Astrocyte of the cerebellum (primary cell): ENCODE data around the gene ZSCAN2.

Experiments
- DNase-seq: peaks from one replicate; pipeline ENCODE4 v3.0.0-alpha.2; 2011; ENCODE audit warnings: low read depth
- H3K4me3 ChIP-seq: 2 replicates; pipeline ENCODE4 v1.5.1; 2011; ENCODE audit warnings: mild to moderate bottlenecking, low read depth, low read length, moderate library complexity
- in situ Hi-C: cut with HindIII; loops from 2 replicates; pipeline ENCODE4 v1.10.0; 2017; ENCODE audit warnings: low sequenced_read_pairs
- TF ChIP-seq, protein P1 (sequence below): IDR thresholded peaks from 2 replicates; pipeline ENCODE4 v1.5.1; 2012; ENCODE audit warnings: low read length, low read depth, moderate library complexity, mild to moderate bottlenecking; ENCODE audit errors: missing control alignments

The ZSCAN2 gene

DNA sequence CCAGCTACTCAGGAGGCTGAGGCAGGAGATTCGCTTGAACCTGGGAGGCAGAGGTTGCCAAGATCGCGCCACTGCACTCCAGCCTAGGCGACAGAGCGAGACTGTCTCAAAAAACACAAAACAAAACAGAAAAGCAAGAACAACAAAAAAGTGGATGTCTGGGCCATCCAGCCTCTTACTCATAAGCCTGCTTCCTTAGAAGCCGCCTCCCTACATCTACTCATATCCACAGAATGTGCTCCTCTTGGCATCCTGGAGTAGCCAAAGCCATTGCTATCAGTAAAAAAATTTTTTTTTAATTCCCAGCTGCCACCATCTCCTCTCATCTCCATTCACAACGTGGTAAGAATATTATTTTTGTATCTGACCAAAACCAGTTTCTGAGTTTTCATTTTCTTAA, 10.8 kb downstream of the ZSCAN2 start:
- TF ChIP-seq, protein P1, sequence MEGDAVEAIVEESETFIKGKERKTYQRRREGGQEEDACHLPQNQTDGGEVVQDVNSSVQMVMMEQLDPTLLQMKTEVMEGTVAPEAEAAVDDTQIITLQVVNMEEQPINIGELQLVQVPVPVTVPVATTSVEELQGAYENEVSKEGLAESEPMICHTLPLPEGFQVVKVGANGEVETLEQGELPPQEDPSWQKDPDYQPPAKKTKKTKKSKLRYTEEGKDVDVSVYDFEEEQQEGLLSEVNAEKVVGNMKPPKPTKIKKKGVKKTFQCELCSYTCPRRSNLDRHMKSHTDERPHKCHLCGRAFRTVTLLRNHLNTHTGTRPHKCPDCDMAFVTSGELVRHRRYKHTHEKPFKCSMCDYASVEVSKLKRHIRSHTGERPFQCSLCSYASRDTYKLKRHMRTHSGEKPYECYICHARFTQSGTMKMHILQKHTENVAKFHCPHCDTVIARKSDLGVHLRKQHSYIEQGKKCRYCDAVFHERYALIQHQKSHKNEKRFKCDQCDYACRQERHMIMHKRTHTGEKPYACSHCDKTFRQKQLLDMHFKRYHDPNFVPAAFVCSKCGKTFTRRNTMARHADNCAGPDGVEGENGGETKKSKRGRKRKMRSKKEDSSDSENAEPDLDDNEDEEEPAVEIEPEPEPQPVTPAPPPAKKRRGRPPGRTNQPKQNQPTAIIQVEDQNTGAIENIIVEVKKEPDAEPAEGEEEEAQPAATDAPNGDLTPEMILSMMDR, result no peak

DNA sequence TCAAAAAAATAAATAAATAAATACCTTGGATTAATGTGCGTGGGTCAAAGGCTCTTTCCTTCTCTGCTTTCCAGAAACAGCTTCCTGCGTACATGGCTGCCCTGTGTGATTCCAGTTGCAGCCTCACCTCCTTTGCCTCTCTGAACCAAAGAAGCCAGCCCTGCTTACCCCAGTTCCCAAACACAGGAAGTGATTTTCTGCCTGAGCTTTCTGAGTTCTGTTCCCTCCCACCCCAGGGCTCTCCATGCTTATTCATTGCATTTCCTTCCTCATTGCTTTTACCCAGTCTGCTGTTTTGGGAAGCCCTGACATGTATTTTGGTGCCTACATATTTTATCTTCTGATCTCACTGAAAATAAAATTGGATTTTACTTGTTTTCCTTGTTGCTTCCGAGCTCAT, 15.4 kb downstream of the ZSCAN2 start:
- no peak for DNase-seq

More for the DNA sequence above, 10.8 kb downstream of the ZSCAN2 start:
- in situ Hi-C loops, result no loop called here
- no peak overlapping the region for H3K4me3 ChIP-seq
- no peak for DNase-seq

DNA sequence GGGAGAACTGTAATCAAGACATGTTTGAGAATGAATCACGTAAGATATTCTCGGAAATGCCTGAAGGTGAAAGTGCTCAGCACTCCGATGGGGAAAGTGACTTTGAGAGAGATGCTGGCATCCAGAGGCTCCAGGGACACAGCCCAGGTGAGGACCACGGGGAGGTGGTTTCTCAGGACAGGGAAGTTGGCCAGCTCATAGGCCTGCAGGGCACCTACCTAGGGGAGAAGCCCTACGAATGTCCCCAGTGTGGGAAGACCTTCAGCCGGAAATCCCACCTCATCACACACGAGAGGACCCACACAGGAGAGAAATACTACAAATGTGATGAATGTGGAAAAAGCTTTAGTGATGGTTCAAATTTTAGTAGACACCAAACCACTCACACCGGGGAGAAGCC, 19.8 kb downstream of the ZSCAN2 start:
- no peak for DNase-seq
- no peak overlapping the region for H3K4me3 ChIP-seq
- in situ Hi-C loops, result no loop called here
- TF ChIP-seq, protein P1, result no peak

More for the DNA sequence above, 15.4 kb downstream of the ZSCAN2 start:
- TF ChIP-seq, protein P1, result no peak
- in situ Hi-C loops, result no loop called here
- no peak overlapping the region for H3K4me3 ChIP-seq

DNA sequence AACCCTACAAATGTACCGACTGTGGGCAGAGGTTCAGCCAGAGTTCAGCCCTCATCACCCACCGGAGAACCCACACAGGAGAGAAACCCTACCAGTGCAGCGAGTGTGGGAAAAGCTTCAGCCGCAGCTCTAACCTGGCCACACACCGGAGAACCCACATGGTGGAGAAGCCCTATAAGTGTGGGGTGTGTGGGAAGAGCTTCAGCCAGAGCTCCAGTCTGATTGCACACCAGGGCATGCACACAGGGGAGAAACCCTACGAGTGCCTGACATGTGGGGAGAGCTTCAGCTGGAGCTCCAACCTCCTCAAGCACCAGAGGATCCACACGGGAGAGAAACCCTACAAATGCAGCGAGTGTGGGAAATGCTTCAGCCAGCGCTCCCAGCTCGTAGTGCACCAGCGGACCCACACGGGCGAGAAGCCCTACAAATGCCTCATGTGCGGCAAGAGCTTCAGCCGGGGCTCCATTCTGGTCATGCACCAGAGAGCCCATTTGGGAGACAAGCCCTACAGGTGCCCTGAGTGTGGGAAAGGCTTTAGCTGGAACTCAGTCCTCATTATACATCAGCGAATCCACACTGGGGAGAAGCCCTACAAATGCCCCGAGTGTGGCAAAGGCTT, 20.7 kb downstream of the ZSCAN2 start:
- DNase-seq, result no peak
- in situ Hi-C loops, result no loop called here
- TF ChIP-seq, protein P1, result no peak
- H3K4me3 ChIP-seq, result no peak overlapping the region

DNA sequence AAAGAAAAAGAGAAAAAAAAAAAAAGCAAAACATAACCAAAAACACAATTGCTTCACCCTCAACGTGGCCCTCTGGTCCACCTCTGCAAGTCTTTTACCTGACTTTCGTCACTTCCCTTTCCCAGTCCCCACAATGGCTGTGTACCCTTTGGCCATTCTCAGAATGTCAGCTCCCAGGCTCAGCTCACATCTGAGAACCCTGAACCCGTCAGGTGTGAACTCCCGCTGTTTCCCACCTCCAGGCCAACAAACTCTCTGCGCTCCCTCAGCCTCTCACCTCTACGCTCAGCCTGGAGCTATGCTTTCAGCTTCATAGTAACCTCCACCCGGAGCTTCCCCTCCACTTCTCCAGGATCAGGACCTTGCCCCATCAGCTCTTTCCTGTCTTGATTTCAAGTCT, 23.6 kb downstream of the ZSCAN2 start:
- TF ChIP-seq, protein P1, result no peak
- H3K4me3 ChIP-seq, result no peak overlapping the region
- no peak for DNase-seq
- in situ Hi-C loops, result no loop called here

DNA sequence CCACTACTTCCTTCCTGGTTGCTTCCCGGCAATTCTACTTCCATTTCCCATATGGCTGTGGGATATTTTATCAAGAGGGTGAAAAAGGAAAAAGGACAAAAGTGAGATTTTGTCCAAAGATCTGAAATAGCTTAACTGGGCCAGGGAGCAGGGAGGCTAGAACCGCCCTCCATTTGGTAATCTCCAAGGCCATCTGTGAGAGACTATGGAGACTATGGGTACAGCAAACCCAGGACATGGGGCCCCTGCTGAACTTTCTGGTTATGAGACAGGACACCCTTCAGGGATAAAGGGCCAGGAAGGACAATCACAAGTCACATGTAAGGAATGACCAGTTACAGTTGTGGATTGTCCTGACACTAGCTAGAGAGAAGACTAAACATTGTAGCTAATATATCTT, 24.3 kb downstream of the ZSCAN2 start:
- in situ Hi-C loops, result no loop called here
- DNase-seq, result no peak
- H3K4me3 ChIP-seq, result no peak overlapping the region
- TF ChIP-seq, protein P1, result no peak

DNA sequence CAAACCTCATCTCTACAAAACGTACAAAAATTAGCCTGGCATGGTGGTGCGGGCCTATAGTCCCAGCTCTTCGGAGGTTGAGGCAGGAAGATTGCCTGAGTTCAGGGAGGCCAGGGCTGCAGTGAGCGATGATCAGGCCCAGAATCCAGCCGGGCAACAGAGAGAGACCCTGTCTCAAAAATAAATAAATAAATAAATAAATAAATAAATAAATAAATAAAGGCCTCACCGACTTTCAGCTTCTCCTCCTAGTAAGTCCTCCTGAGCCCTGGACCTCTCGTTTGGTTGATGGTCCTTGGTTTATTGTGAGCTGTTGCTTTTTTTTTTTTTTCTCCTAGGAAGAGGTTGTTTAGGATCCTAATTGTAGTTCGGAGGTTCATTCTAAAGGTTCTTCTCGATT, 28.2 kb downstream of the ZSCAN2 start:
- TF ChIP-seq, protein P1, result no peak
- no peak overlapping the region for H3K4me3 ChIP-seq
- no peak for DNase-seq
- in situ Hi-C loops, result no loop called here
